Keratinocyte (primary cell): ENCODE data around the gene GAREM1. TPM values are rescaled to one million over a fixed set of nuclear protein-coding genes. Genes with fewer than 3 reads are reported as not detected.

Experiments
- DNase-seq: peaks from one replicate; pipeline ENCODE4 v3.0.0-alpha.2; 2011; ENCODE audit warnings: low read depth, missing footprints, low spot score
- FAIRE-seq: peaks from 2 replicates; lab custom pipeline; 2011; peaks lifted over from hg19 to GRCh38; lab: Jason Lieb, UNC
- H2AFZ ChIP-seq: 2 replicates; pipeline ENCODE4 v1.6.0; 2012; ENCODE audit warnings: low read length, control low read depth, inconsistent platforms; ENCODE audit not compliant: control insufficient read depth
- H3K27ac ChIP-seq: 2 replicates; pipeline ENCODE4 v1.5.1; 2011; ENCODE audit warnings: low read length; ENCODE audit not compliant: control insufficient read depth, insufficient read depth
- H3K27me3 ChIP-seq: 3 replicates; pipeline ENCODE4 v1.6.0; 2011; ENCODE audit warnings: low read length; ENCODE audit not compliant: control insufficient read depth, insufficient read depth; ENCODE audit errors: extremely low read depth
- H3K36me3 ChIP-seq, 2 experiments: 2 replicates in 1 of 2; 3 replicates in 1 of 2; pipeline ENCODE4 v1.5.1; 2011; ENCODE audit warnings: low read length in 2 of 2, mild to moderate bottlenecking in 1 of 2; ENCODE audit not compliant: control insufficient read depth in 2 of 2, insufficient read depth in 2 of 2; ENCODE audit errors: extremely low read depth in 1 of 2
- H3K4me1 ChIP-seq: 3 replicates; pipeline ENCODE4 v1.5.1; 2011; ENCODE audit warnings: low read length; ENCODE audit not compliant: control insufficient read depth, insufficient read depth; ENCODE audit errors: extremely low read depth
- H3K4me2 ChIP-seq: 3 replicates; pipeline ENCODE4 v1.6.0; 2011; ENCODE audit warnings: low read depth, low read length; ENCODE audit not compliant: control insufficient read depth, insufficient read depth; ENCODE audit errors: extremely low read depth
- H3K4me3 ChIP-seq, 3 experiments: fragments of 200-600 bp in 1 of 3; sonication (generic) in 1 of 3; 2 replicates in 2 of 3; 3 replicates in 1 of 3; pipeline ENCODE4 v1.5.1; 2011 to 2016; ENCODE audit warnings: low read length in 3 of 3, mild to moderate bottlenecking in 3 of 3, control low read depth in 2 of 3, inconsistent platforms in 1 of 3, low read depth in 1 of 3, mixed read lengths in 1 of 3, mixed run types in 1 of 3, moderate library complexity in 1 of 3; ENCODE audit not compliant: control insufficient read depth in 2 of 3, insufficient read depth in 2 of 3; ENCODE audit errors: extremely low read depth in 1 of 3
- H3K79me2 ChIP-seq: 2 replicates; pipeline ENCODE4 v1.6.0; 2012; ENCODE audit warnings: low read length; ENCODE audit not compliant: control insufficient read depth, insufficient read depth
- H3K9ac ChIP-seq: 3 replicates; pipeline ENCODE4 v1.6.0; 2011; ENCODE audit warnings: low read length; ENCODE audit not compliant: control insufficient read depth, insufficient read depth; ENCODE audit errors: extremely low read depth
- H3K9me1 ChIP-seq: 3 replicates; pipeline ENCODE4 v1.6.0; 2011; ENCODE audit warnings: low read length; ENCODE audit not compliant: control insufficient read depth, insufficient read depth; ENCODE audit errors: extremely low read depth
- H3K9me3 ChIP-seq: 2 replicates; pipeline ENCODE4 v1.5.1; 2012; ENCODE audit warnings: low read depth, low read length; ENCODE audit not compliant: control insufficient read depth
- H4K20me1 ChIP-seq: 3 replicates; pipeline ENCODE4 v1.6.0; 2011; ENCODE audit warnings: low read length; ENCODE audit not compliant: control insufficient read depth, insufficient read depth; ENCODE audit errors: extremely low read depth
- EZH2 ChIP-seq: IDR thresholded peaks from one replicate; pipeline ENCODE4 v1.6.1; 2012; ENCODE audit warnings: inconsistent platforms, mild to moderate bottlenecking, low read length, moderate library complexity
- dilution Hi-C: fragments of 300-500 bp; cut with MboI; formaldehyde crosslinking; loops from one replicate; pipeline ENCODE4 v1.7.0; 2020; ENCODE audit warnings: low sequenced_read_pairs; ENCODE audit not compliant: extremely low pct_ligation_motif_present
- polyA plus RNA-seq, 5 experiments: library from polyadenylated mRNA; depleted of rRNA in 3 of 5; stranded (reverse) in 3 of 5; stranded (forward) in 1 of 5; unstranded in 1 of 5; fragments of >200 nt; gene quantifications; 1 replicate in 1 of 5; 2 replicates in 3 of 5; 3 replicates in 1 of 5; pipeline versions ENCODE4 v1.2.1 to v1.2.3, GENCODE V29; 2011 to 2012; ENCODE audit warnings: missing spikeins in 2 of 5, low read depth in 1 of 5, low replicate concordance in 1 of 5
- TF ChIP-seq, protein P1 (sequence below), 3 experiments: IDR thresholded peaks in 1 of 3; conservative IDR thresholded peaks in 1 of 3; optimal IDR thresholded peaks in 1 of 3; 2 replicates in 2 of 3; 3 replicates in 1 of 3; pipeline versions ENCODE3 to v1.5.1; 2011; ENCODE audit warnings: low read length in 3 of 3, mild to moderate bottlenecking in 3 of 3, moderate library complexity in 2 of 3, control low read depth in 1 of 3, inconsistent platforms in 1 of 3; ENCODE audit not compliant: insufficient read depth in 2 of 3; ENCODE audit errors: extremely low read depth in 1 of 3

GAREM1 gene
- polyA plus RNA-seq, 1 donor (not counting 4 experiments of a cell fraction or from before 2014, with no cell fraction given): 3.8 TPM

GRCh38 chr18:32443706-32444215, 26.9 kb downstream of the GAREM1 start:
- no peaks in the 10 kb centered on the region for H3K27me3 ChIP-seq
- H2AFZ ChIP-seq: no peak overlapping the region
- H3K9me3 ChIP-seq: no peaks in the 10 kb centered on the region
- dilution Hi-C loops: no loop called here
- no peaks in the 10 kb centered on the region for H3K79me2 ChIP-seq
- no peak overlapping the region for H3K4me2 ChIP-seq
- DNase-seq: no peak
- FAIRE-seq: no peak
- H3K9ac ChIP-seq: no peak overlapping the region
- no peaks in the 10 kb centered on the region for H3K36me3 ChIP-seq
- H3K27ac ChIP-seq: no peak overlapping the region
- TF ChIP-seq, protein P1, sequence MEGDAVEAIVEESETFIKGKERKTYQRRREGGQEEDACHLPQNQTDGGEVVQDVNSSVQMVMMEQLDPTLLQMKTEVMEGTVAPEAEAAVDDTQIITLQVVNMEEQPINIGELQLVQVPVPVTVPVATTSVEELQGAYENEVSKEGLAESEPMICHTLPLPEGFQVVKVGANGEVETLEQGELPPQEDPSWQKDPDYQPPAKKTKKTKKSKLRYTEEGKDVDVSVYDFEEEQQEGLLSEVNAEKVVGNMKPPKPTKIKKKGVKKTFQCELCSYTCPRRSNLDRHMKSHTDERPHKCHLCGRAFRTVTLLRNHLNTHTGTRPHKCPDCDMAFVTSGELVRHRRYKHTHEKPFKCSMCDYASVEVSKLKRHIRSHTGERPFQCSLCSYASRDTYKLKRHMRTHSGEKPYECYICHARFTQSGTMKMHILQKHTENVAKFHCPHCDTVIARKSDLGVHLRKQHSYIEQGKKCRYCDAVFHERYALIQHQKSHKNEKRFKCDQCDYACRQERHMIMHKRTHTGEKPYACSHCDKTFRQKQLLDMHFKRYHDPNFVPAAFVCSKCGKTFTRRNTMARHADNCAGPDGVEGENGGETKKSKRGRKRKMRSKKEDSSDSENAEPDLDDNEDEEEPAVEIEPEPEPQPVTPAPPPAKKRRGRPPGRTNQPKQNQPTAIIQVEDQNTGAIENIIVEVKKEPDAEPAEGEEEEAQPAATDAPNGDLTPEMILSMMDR (optimal IDR thresholded peaks at IDR 0.05 in 1 of 3, IDR thresholded peaks at IDR 0.05 in 1 of 3, conservative IDR thresholded peaks at IDR 0.05 in 1 of 3; ENCODE audit: extremely low read depth in 1 of 3, insufficient read depth in 2 of 3, low read length in 3 of 3): no peak
- no peak for TF ChIP-seq EZH2
- H4K20me1 ChIP-seq: no peaks in the 10 kb centered on the region
- no peaks in the 10 kb centered on the region for H3K9me1 ChIP-seq
- no peaks in the 10 kb centered on the region for H3K4me1 ChIP-seq
- no peak overlapping the region for H3K4me3 ChIP-seq

GRCh38 chr18:32443033-32443705, 27.5 kb downstream of the GAREM1 start:
- H3K9ac ChIP-seq: no peak overlapping the region
- DNase-seq (no peak), FAIRE-seq (no peak)
- H3K27ac ChIP-seq: no peak overlapping the region
- H3K4me1 ChIP-seq: no peaks in the 10 kb centered on the region
- no peaks in the 10 kb centered on the region for H3K36me3 ChIP-seq
- no peak overlapping the region for H2AFZ ChIP-seq
- no peaks in the 10 kb centered on the region for H3K27me3 ChIP-seq
- no peak overlapping the region for H3K4me3 ChIP-seq
- H3K79me2 ChIP-seq: no peaks in the 10 kb centered on the region
- no peak overlapping the region for H3K4me2 ChIP-seq
- H4K20me1 ChIP-seq: no peaks in the 10 kb centered on the region
- dilution Hi-C loops: no loop called here
- H3K9me3 ChIP-seq: no peaks in the 10 kb centered on the region
- no peaks in the 10 kb centered on the region for H3K9me1 ChIP-seq
- TF ChIP-seq EZH2: no peak
- TF ChIP-seq, protein P1 (optimal IDR thresholded peaks at IDR 0.05 in 1 of 3, IDR thresholded peaks at IDR 0.05 in 1 of 3, conservative IDR thresholded peaks at IDR 0.05 in 1 of 3; ENCODE audit: extremely low read depth in 1 of 3, insufficient read depth in 2 of 3, low read length in 3 of 3): no peak
